Ectodermal cell (in vitro differentiated cells): ENCODE measurements around the gene TLK2.
A peak's percentile ranks its signal among the peaks of the same experiment; 100 is the strongest.

Experiments used
- H3K27ac ChIP-seq: 2 replicates; pipeline ENCODE4 v1.7.0; 2013; ENCODE audit warnings: mild to moderate bottlenecking, low read depth, low read length; ENCODE audit not compliant: insufficient read depth, poor library complexity, severe bottlenecking
- H3K27me3 ChIP-seq: 2 replicates; pipeline ENCODE4 v1.7.0; 2013; ENCODE audit warnings: mild to moderate bottlenecking, low read length; ENCODE audit not compliant: insufficient read depth, control insufficient read depth, poor library complexity, severe bottlenecking
- H3K36me3 ChIP-seq: one replicate; pipeline ENCODE4 v1.7.0; 2013; ENCODE audit warnings: low read length; ENCODE audit not compliant: control insufficient read depth, insufficient read depth
- H3K4me1 ChIP-seq: one replicate; pipeline ENCODE4 v1.7.0; 2013; ENCODE audit warnings: low read length; ENCODE audit not compliant: control insufficient read depth, insufficient read depth
- H3K4me3 ChIP-seq: 2 replicates; pipeline ENCODE4 v1.7.0; 2013; ENCODE audit warnings: low read depth, low read length, control low read depth; ENCODE audit not compliant: insufficient read depth
- H3K9me3 ChIP-seq: 2 replicates; pipeline ENCODE4 v1.7.0; 2013; ENCODE audit warnings: mild to moderate bottlenecking, low read length, moderate library complexity; ENCODE audit not compliant: control insufficient read depth
- WGBS, 2 experiments: methylation state at CpG; one replicate each; pipeline ENCODE4 v1.1.7; 2013; ENCODE audit warnings: missing lambda C conversion rate in 2 of 2; 5-methylcytosine and 5-hydroxymethylcytosine counted together

Gene TLK2

GRCh38 chr17:62653002-62653825 lies 174.6 kb downstream of the TLK2 start:
- Histone ChIP-seq H3K27ac (peak overlapping the region; percentile 89), H3K36me3 (no peaks in the 10 kb centered on the region)
- 7% methylated on average over 28 to 30 of the region's 30 CpGs for WGBS, 2 experiments

GRCh38 chr17:62653826-62654761 lies 175.5 kb downstream of the TLK2 start:
- WGBS, 2 experiments: 57 to 59% methylated on average over 19 of the region's 19 CpGs
- Histone ChIP-seq H3K9me3 (peaks cover 3% of the 10 kb centered on the region), H3K4me3 (no peak overlapping the region)

More at GRCh38 chr17:62653002-62653825, 174.6 kb downstream of the TLK2 start:
- peak overlapping the region; percentile 30 for H3K4me3 ChIP-seq
- peaks cover 9% of the 10 kb centered on the region for H3K27me3 ChIP-seq
- H3K4me1 ChIP-seq: peaks cover 32% of the 10 kb centered on the region
- H3K9me3 ChIP-seq: peaks cover 3% of the 10 kb centered on the region

GRCh38 chr17:62655656-62656055 lies 177.0 kb downstream of the TLK2 start:
- H3K36me3 ChIP-seq: no peaks in the 10 kb centered on the region
- no peak overlapping the region for H3K27ac ChIP-seq
- peaks cover 37% of the 10 kb centered on the region for H3K4me1 ChIP-seq
- peaks cover 9% of the 10 kb centered on the region for H3K27me3 ChIP-seq
- no peak overlapping the region for H3K4me3 ChIP-seq
- 92 to 96% methylated on average over 5 of the region's 6 CpGs for WGBS, 2 experiments
- H3K9me3 ChIP-seq: peaks cover 3% of the 10 kb centered on the region

More at GRCh38 chr17:62653826-62654761, 175.5 kb downstream of the TLK2 start:
- Histone ChIP-seq H3K4me1 (peaks cover 37% of the 10 kb centered on the region), H3K36me3 (no peaks in the 10 kb centered on the region), H3K27ac (peak overlapping the region; percentile 89), H3K27me3 (peaks cover 9% of the 10 kb centered on the region)

- H3K9me3 ChIP-seq: peaks cover 3% of the 10 kb centered on the region
- WGBS, 2 experiments: 81 to 88% methylated on average over 1 of the region's 1 CpG
- H3K27me3 ChIP-seq: peaks cover 9% of the 10 kb centered on the region
- no peak overlapping the region for H3K27ac ChIP-seq
- no peak overlapping the region for H3K4me3 ChIP-seq
- H3K4me1 ChIP-seq: peaks cover 37% of the 10 kb centered on the region
- no peaks in the 10 kb centered on the region for H3K36me3 ChIP-seq
Observed at GRCh38 chr17:62656446-62656845, 177.8 kb downstream of the TLK2 start.

GRCh38 chr17:62657145-62657665 lies 178.6 kb downstream of the TLK2 start:
- peaks cover 1% of the 10 kb centered on the region for H3K27me3 ChIP-seq
- no peak overlapping the region for H3K4me3 ChIP-seq
- peaks cover 3% of the 10 kb centered on the region for H3K9me3 ChIP-seq
- peaks cover 32% of the 10 kb centered on the region for H3K4me1 ChIP-seq
- peak overlapping the region; percentile 38 for H3K27ac ChIP-seq
- 84 to 97% methylated on average over 3 of the region's 3 CpGs for WGBS, 2 experiments
- H3K36me3 ChIP-seq: no peaks in the 10 kb centered on the region

- Histone ChIP-seq H3K36me3 (no peaks in the 10 kb centered on the region), H3K9me3 (peaks cover 3% of the 10 kb centered on the region), H3K27ac (peak overlapping the region; percentile 38), H3K4me1 (peaks cover 31% of the 10 kb centered on the region), H3K4me3 (no peak overlapping the region), H3K27me3 (no peaks in the 10 kb centered on the region)
- WGBS, 2 experiments: 70 to 72% methylated on average over 9 of the region's 9 CpGs
Observed at GRCh38 chr17:62657690-62658089, 179.1 kb downstream of the TLK2 start.

- H3K4me3 ChIP-seq: no peak overlapping the region
- H3K9me3 ChIP-seq: peaks cover 3% of the 10 kb centered on the region
- 90 to 93% methylated on average over 15 of the region's 15 CpGs for WGBS, 2 experiments
- H3K27ac ChIP-seq: peak overlapping the region; percentile 38
- H3K4me1 ChIP-seq: peaks cover 31% of the 10 kb centered on the region
- no peaks in the 10 kb centered on the region for H3K36me3 ChIP-seq
- H3K27me3 ChIP-seq: no peaks in the 10 kb centered on the region
Observed at GRCh38 chr17:62658136-62658920, 179.7 kb downstream of the TLK2 start.

- H3K27me3 ChIP-seq: no peaks in the 10 kb centered on the region
- H3K4me3 ChIP-seq: no peak overlapping the region
- WGBS, 2 experiments: 90 to 96% methylated on average over 2 of the region's 2 CpGs
- H3K9me3 ChIP-seq: peaks cover 3% of the 10 kb centered on the region
- H3K36me3 ChIP-seq: no peaks in the 10 kb centered on the region
- H3K4me1 ChIP-seq: peaks cover 16% of the 10 kb centered on the region
- no peak overlapping the region for H3K27ac ChIP-seq
Observed at GRCh38 chr17:62660629-62661118, 182.0 kb downstream of the TLK2 start.

- Histone ChIP-seq H3K27me3 (no peaks in the 10 kb centered on the region), H3K4me3 (no peak overlapping the region), H3K4me1 (peaks cover 22% of the 10 kb centered on the region), H3K9me3 (peaks cover 3% of the 10 kb centered on the region), H3K27ac (no peak overlapping the region), H3K36me3 (no peaks in the 10 kb centered on the region)
- WGBS, 2 experiments: 100% methylated on average over 1 of the region's 1 CpG; no CpG with 5 or more reads in 1 of the 2 experiments
Observed at GRCh38 chr17:62661337-62661736, 182.7 kb downstream of the TLK2 start.
